SK-N-SH (cell line): Measurements from ENCODE around the gene BRD7. TPM values are rescaled to one million over a fixed set of nuclear protein-coding genes. Genes with fewer than 3 reads are reported as not detected.

Experiments used
- CTCF ChIA-PET: fragments of 300-600, 350-600 bp; formaldehyde crosslinking; extraction: SDS; loops from one replicate; lab custom pipeline; 2021; lab: Yijun Ruan, JAX
- POLR2A ChIA-PET: fragments of 350-600 bp; sonication (Branson Sonifier 250); formaldehyde crosslinking; extraction: SDS; loops from one replicate; lab custom pipeline; 2020; ENCODE audit warnings: antibody characterized with exemption, inconsistent platforms; lab: Yijun Ruan, JAX
- DNase-seq: peaks from one replicate; pipeline ENCODE4 v3.0.0; 2012
- H2AFZ ChIP-seq: fragments of 200-600 bp; sonication (generic); 2 replicates; pipeline ENCODE4 v1.8.1; 2016; ENCODE audit warnings: antibody characterized with exemption, mild to moderate bottlenecking, low read depth
- H3F3A ChIP-seq: fragments of 200-600 bp; sonication (generic); replicated peaks from 2 replicates; pipeline ENCODE3; 2016; ENCODE audit warnings: antibody characterized with exemption, mild to moderate bottlenecking; ENCODE audit not compliant: insufficient read depth
- H3K27ac ChIP-seq, 2 experiments: fragments of 200-500 bp in 1 of 2; fragments of 200-600 bp in 1 of 2; sonication (Bioruptor generic) in 1 of 2; sonication (generic), shearing (Covaris generic) in 1 of 2; 2 replicates each; pipeline versions ENCODE4 v1.5.1 to v1.6.1; 2014 to 2016; ENCODE audit warnings: low read depth in 2 of 2, inconsistent platforms in 1 of 2, low read length in 1 of 2, mild to moderate bottlenecking in 1 of 2, mixed read lengths in 1 of 2
- H3K27me3 ChIP-seq: fragments of 200-600 bp; sonication (generic), shearing (Covaris generic); 2 replicates; pipeline ENCODE4 v1.6.1; 2016; ENCODE audit warnings: mixed run types; ENCODE audit not compliant: insufficient read depth
- H3K36me3 ChIP-seq, 2 experiments: fragments of 200-500 bp in 1 of 2; fragments of 200-600 bp in 1 of 2; sonication (Bioruptor generic) in 1 of 2; sonication (generic) in 1 of 2; replicated peaks in 1 of 2; 2 replicates each; pipeline versions ENCODE3 to v1.5.1; 2014 to 2016; ENCODE audit warnings: low read length in 1 of 2, mild to moderate bottlenecking in 1 of 2; ENCODE audit not compliant: insufficient read depth in 2 of 2, control insufficient read depth in 1 of 2
- H3K4me1 ChIP-seq, 2 experiments: fragments of 200-500 bp in 1 of 2; fragments of 200-600 bp in 1 of 2; sonication (Bioruptor generic) in 1 of 2; sonication (generic), shearing (Covaris generic) in 1 of 2; 2 replicates each; pipeline versions ENCODE4 v1.5.1 to v1.6.1; 2014 to 2016; ENCODE audit warnings: low read depth in 1 of 2, low read length in 1 of 2, mixed run types in 1 of 2; ENCODE audit not compliant: insufficient read depth in 2 of 2, control insufficient read depth in 1 of 2
- H3K4me2 ChIP-seq: fragments of 200-600 bp; sonication (generic), shearing (Covaris generic); 2 replicates; pipeline ENCODE4 v1.6.1; 2017; ENCODE audit warnings: mixed run types
- H3K4me3 ChIP-seq, 2 experiments: fragments of 200-500 bp in 1 of 2; fragments of 200-600 bp in 1 of 2; sonication (Bioruptor generic) in 1 of 2; sonication (generic), shearing (Covaris generic) in 1 of 2; 2 replicates each; pipeline versions ENCODE4 v1.5.1 to v1.8.1; 2014 to 2016; ENCODE audit warnings: low read depth in 2 of 2, inconsistent platforms in 1 of 2, low read length in 1 of 2, mild to moderate bottlenecking in 1 of 2, mixed read lengths in 1 of 2, moderate library complexity in 1 of 2
- H3K79me2 ChIP-seq: fragments of 200-600 bp; sonication (generic); 2 replicates; pipeline ENCODE4 v1.8.1; 2017; ENCODE audit warnings: mild to moderate bottlenecking; ENCODE audit not compliant: insufficient read depth
- H3K9ac ChIP-seq: fragments of 200-600 bp; sonication (generic); 2 replicates; pipeline ENCODE4 v1.6.1; 2017; ENCODE audit warnings: mixed run types
- H3K9me2 ChIP-seq: fragments of 200-600 bp; sonication (generic); 2 replicates; pipeline ENCODE4 v1.6.1; 2017; ENCODE audit warnings: mixed run types
- H3K9me3 ChIP-seq: fragments of 200-600 bp; sonication (generic); 2 replicates; pipeline ENCODE4 v1.6.1; 2017; ENCODE audit warnings: mixed run types, mild to moderate bottlenecking, moderate library complexity
- H4K20me1 ChIP-seq: fragments of 200-600 bp; sonication (generic); 2 replicates; pipeline ENCODE4 v1.6.1; 2017; ENCODE audit warnings: mild to moderate bottlenecking, mixed run types; ENCODE audit not compliant: insufficient read depth
- CTCF ChIP-seq: fragments of 200-600 bp; sonication (generic); IDR thresholded peaks from 2 replicates; pipeline ENCODE4 v1.6.1; 2017; ENCODE audit warnings: antibody characterized with exemption, mild to moderate bottlenecking, moderate library complexity
- ELF1 ChIP-seq: IDR thresholded peaks from 2 replicates; pipeline ENCODE4 v1.4.0; 2012
- EZH2phosphoT487 ChIP-seq: fragments of 200-600 bp; sonication (generic); IDR thresholded peaks from 2 replicates; pipeline ENCODE4 v1.6.1; 2017; ENCODE audit warnings: low read depth, mixed run types, mild to moderate bottlenecking, antibody characterized with exemption, moderate library complexity, borderline replicate concordance
- FOXJ3 ChIP-seq: sonication (generic); formaldehyde crosslinking; IDR thresholded peaks from 2 replicates; pipeline ENCODE4 v1.5.1; 2020; ENCODE audit warnings: mild to moderate bottlenecking, missing genetic modification reagents
- GABPA ChIP-seq: IDR thresholded peaks from 2 replicates; pipeline ENCODE4 v1.4.0; 2012; ENCODE audit warnings: low read depth, mild to moderate bottlenecking
- MXI1 ChIP-seq: IDR thresholded peaks from 2 replicates; pipeline ENCODE4 v1.6.1; 2012; ENCODE audit warnings: mild to moderate bottlenecking, low read depth, low read length, improper control_type of control experiment
- POLR2AphosphoS5 ChIP-seq: IDR thresholded peaks from 2 replicates; pipeline ENCODE4 v1.6.1; 2012; ENCODE audit warnings: low read depth, low read length
- RCOR1 ChIP-seq: fragments of 150-350 bp; IDR thresholded peaks from 2 replicates; pipeline ENCODE4 v1.6.1; 2017; ENCODE audit warnings: antibody characterized with exemption, low read length
- RFX5 ChIP-seq: IDR thresholded peaks from 2 replicates; pipeline ENCODE4 v1.6.1; 2012; ENCODE audit warnings: mild to moderate bottlenecking, improper control_type of control experiment, low read length
- SMC3 ChIP-seq: IDR thresholded peaks from 2 replicates; pipeline ENCODE4 v1.6.1; 2012; ENCODE audit warnings: low read depth, low read length, improper control_type of control experiment
- TAF1 ChIP-seq: IDR thresholded peaks from 2 replicates; pipeline ENCODE4 v1.6.1; 2012; ENCODE audit warnings: low read depth, mild to moderate bottlenecking, low read length, moderate library complexity, borderline replicate concordance
- WGBS: methylation state at CpG from one replicate; pipeline ENCODE4 v1.1.6; 2017; ENCODE audit warnings: low lambda C conversion rate; 5-methylcytosine and 5-hydroxymethylcytosine counted together
- polyA plus RNA-seq, 3 experiments: library from polyadenylated mRNA; depleted of rRNA; stranded (reverse); fragments of >200 nt; gene quantifications; 2 replicates each; pipeline ENCODE4 v1.2.3, GENCODE V29; 2012

Gene BRD7
- polyA plus RNA-seq, 1 of the 3 experiments (the other 2 are of a cell fraction) = 32.9 TPM

DNA sequence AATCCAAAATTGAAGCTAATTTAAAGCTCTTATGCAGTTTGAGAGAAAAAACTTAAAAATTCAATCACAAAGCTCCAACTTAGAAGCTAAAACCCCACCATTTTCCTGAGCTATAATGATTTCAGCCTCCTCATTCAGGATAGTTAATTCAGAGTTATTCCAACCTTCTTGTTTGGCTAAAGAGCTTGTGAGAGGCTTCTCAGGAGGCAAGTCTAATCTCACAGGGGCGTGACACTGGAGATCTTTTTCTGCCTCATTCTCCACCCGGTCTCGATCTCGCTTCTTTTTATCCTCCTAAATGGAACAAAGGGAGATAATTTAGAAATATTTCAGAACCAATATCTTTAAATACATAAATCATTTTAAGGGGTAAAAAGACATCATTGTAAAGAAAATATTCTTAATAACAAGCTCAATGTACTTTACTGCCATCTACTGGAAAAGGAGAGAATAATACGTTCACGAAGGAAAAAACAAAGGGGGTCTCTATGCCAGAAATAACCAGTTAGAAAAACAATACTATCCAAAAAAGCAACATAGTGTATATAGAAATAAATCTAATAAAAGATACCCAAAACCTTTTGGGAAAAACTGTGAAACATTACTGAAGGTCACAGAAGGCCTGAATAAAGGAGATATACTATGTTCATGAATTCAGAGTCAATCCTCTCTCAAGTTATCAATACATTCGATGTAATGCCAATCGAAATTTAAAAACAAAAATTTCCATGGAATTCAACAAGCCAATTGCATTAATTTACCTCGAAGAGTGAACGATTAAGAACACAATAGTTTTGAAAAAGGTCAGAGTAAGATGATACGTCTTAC lies 13.9 kb downstream of the BRD7 start (continued):
- TF ChIP-seq TAF1 (no peak), FOXJ3 (CRISPR knock-in tag) (no peak), RCOR1 (no peak), RFX5 (no peak), SMC3 (peak; percentile 6; the same call in 1 of the 2 replicates)

GRCh38 chr16:50354082-50354481 lies 14.7 kb downstream of the BRD7 start:
- Histone ChIP-seq H3K27ac (no peak overlapping the region), H3K4me1 (no peaks in the 10 kb centered on the region), H4K20me1 (peaks cover 12% of the 10 kb centered on the region), H3K4me3 (no peak overlapping the region), H3K9me3 (no peaks in the 10 kb centered on the region), H3K9ac (no peak overlapping the region), H3K27me3 (no peaks in the 10 kb centered on the region), H2AFZ (no peak overlapping the region), H3K4me2 (no peak overlapping the region), H3K79me2 (peaks cover 39% of the 10 kb centered on the region), H3F3A (peaks cover 16% of the 10 kb centered on the region), H3K9me2 (no peaks in the 10 kb centered on the region), H3K36me3 (peaks cover 67 to 72% of the 10 kb centered on the region in 2 experiments)
- no peak for TF ChIP-seq EZH2phosphoT487
- TF ChIP-seq RCOR1 = no peak
- TF ChIP-seq ELF1 = no peak
- TF ChIP-seq CTCF = no peak
- no peak for TF ChIP-seq POLR2AphosphoS5
- TF ChIP-seq GABPA = no peak
- no peak for DNase-seq
- ChIA-PET POLR2A (interaction anchor here (0.7 kb wide), 1 partner anchor 108 kb away, joined by 3 read pairs; no protein-coding TSS in a partner anchor), CTCF (interaction anchor here (0.6 to 12.2 kb wide), 31 partner anchors 10 to 1628 kb away, joined by 3 to 162 read pairs (median 5); partner anchors contain the start of genes BRD7, CNEP1R1 and HEATR3)
- 97% methylated on average over 1 of the region's 1 CpG for WGBS

DNA sequence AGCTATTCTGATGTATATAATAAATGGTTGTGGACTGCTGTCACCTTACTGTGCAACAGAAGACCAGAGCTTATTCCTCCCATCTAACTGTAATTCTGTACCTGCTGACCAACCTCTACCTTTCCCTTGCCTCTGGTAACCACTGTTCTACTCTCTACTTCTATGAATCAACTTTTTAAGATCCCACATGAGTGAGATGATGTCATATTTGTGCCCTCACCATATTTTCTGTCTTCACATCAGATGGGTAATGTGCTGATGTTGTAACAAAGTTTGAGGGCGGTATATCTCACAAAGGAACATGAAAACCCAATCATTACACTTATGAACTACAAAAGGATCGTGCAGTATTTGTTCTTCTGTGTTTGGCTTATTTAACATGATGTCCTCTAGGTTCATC lies 16.8 kb downstream of the BRD7 start:
- no peak for DNase-seq
- ChIA-PET POLR2A (no interaction called here), CTCF (interaction anchor here (1.2 to 12.2 kb wide), 2 partner anchors 10 to 141 kb away, joined by 3 to 162 read pairs; no protein-coding TSS in a partner anchor)
- Histone ChIP-seq H3K9me2 (no peaks in the 10 kb centered on the region), H3K4me3 (no peak overlapping the region), H2AFZ (no peak overlapping the region), H3K36me3 (peaks cover 65 to 69% of the 10 kb centered on the region in 2 experiments), H3K9me3 (no peaks in the 10 kb centered on the region), H4K20me1 (peaks cover 5% of the 10 kb centered on the region), H3K4me1 (no peaks in the 10 kb centered on the region), H3K79me2 (peaks cover 31% of the 10 kb centered on the region), H3K27me3 (no peaks in the 10 kb centered on the region), H3F3A (peaks cover 16% of the 10 kb centered on the region), H3K4me2 (no peak overlapping the region), H3K9ac (no peak overlapping the region), H3K27ac (no peak overlapping the region)
- WGBS = 94% methylated on average over 2 of the region's 2 CpGs
- no peak for TF ChIP-seq MXI1
- TF ChIP-seq, all 33 proteins: peak for 0
